ENCODE data around the gene SAP30BP. TPM values are rescaled to one million over a fixed set of nuclear protein-coding genes. Genes with fewer than 3 reads are reported as not detected.

SAP30BP gene
- polyA plus RNA-seq, 2 of the 4 experiments (the other 2 are of a cell fraction) = 103 to 139 TPM

- no peak for TF ChIP-seq GATA3 (IDR thresholded peaks at IDR 0.05; ENCODE audit: borderline replicate concordance)
- no peak for TF ChIP-seq HOXB5 (CRISPR knock-in tag; IDR thresholded peaks at IDR 0.05)
- TF ChIP-seq RNF2 (IDR thresholded peaks at IDR 0.05; ENCODE audit: borderline replicate concordance, low read depth) = no peak
- no peak for FAIRE-seq
- 89% methylated on average over 7 of the region's 7 CpGs for WGBS (ENCODE audit: missing lambda C conversion rate)
Measured at GRCh38 chr17:75729351-75729750, 62.2 kb downstream of the SAP30BP start.

GRCh38 chr17:75730065-75730464, 62.9 kb downstream of the SAP30BP start:
- DNase-seq (ENCODE audit: low read depth in 1 of 2, low spot score in 1 of 2) (no peak), FAIRE-seq (no peak), ATAC-seq (no peak)
- no peaks in the 10 kb centered on the region for H3K4me1 ChIP-seq
- no peak overlapping the region for H3K27ac ChIP-seq
- H3K9me3 ChIP-seq = no peaks in the 10 kb centered on the region
- WGBS (ENCODE audit: missing lambda C conversion rate) = 90% methylated on average over 24 of the region's 24 CpGs
- no peak overlapping the region for H3K4me3 ChIP-seq
- H3K4me2 ChIP-seq = no peak overlapping the region
- no peak for TF ChIP-seq HOXB5 (CRISPR knock-in tag; IDR thresholded peaks at IDR 0.05)
- no peak for TF ChIP-seq TP53 (CRISPR knock-in tag; IDR thresholded peaks at IDR 0.05)
- no peak for TF ChIP-seq ZNF302 (CRISPR knock-in tag; IDR thresholded peaks at IDR 0.05)
- no peak for TF ChIP-seq RNF2 (IDR thresholded peaks at IDR 0.05; ENCODE audit: borderline replicate concordance, low read depth)
- no peak for TF ChIP-seq JUN (IDR thresholded peaks at IDR 0.05)
- TF ChIP-seq, protein P1, sequence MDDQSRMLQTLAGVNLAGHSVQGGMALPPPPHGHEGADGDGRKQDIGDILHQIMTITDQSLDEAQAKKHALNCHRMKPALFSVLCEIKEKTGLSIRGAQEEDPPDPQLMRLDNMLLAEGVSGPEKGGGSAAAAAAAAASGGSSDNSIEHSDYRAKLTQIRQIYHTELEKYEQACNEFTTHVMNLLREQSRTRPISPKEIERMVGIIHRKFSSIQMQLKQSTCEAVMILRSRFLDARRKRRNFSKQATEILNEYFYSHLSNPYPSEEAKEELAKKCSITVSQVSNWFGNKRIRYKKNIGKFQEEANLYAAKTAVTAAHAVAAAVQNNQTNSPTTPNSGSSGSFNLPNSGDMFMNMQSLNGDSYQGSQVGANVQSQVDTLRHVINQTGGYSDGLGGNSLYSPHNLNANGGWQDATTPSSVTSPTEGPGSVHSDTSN (IDR thresholded peaks at IDR 0.05) = no peak
- no peak for TF ChIP-seq SREBF2 (IDR thresholded peaks at IDR 0.05)
- TF ChIP-seq KDM1A (IDR thresholded peaks at IDR 0.05; ENCODE audit: low read depth) = no peak
- no peak for TF ChIP-seq FOSL2 (IDR thresholded peaks at IDR 0.05)
- no peak for TF ChIP-seq FOSL2 (CRISPR knock-in tag; IDR thresholded peaks at IDR 0.05)
- TF ChIP-seq EHMT2 (IDR thresholded peaks at IDR 0.05; ENCODE audit: low read depth) = no peak
- TF ChIP-seq BCL3 (IDR thresholded peaks at IDR 0.05) = no peak
- no peak for TF ChIP-seq MAX (IDR thresholded peaks at IDR 0.05)
- TF ChIP-seq CEBPB (IDR thresholded peaks at IDR 0.05) = no peak
- no peak for TF ChIP-seq HEYL (CRISPR knock-in tag; IDR thresholded peaks at IDR 0.05)
- no peak for TF ChIP-seq REST (IDR thresholded peaks at IDR 0.05)
- no peak for TF ChIP-seq JUNB (IDR thresholded peaks at IDR 0.05)
- TF ChIP-seq POLR2A (IDR thresholded peaks at IDR 0.05; ENCODE audit: low read length) = no peak
- TF ChIP-seq, protein P2, sequence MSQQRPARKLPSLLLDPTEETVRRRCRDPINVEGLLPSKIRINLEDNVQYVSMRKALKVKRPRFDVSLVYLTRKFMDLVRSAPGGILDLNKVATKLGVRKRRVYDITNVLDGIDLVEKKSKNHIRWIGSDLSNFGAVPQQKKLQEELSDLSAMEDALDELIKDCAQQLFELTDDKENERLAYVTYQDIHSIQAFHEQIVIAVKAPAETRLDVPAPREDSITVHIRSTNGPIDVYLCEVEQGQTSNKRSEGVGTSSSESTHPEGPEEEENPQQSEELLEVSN (IDR thresholded peaks at IDR 0.05; ENCODE audit: borderline replicate concordance, low read depth) = no peak
- no peak for TF ChIP-seq HMGXB4 (CRISPR knock-in tag; IDR thresholded peaks at IDR 0.05; ENCODE audit: borderline replicate concordance)
- TF ChIP-seq RARB (CRISPR knock-in tag; IDR thresholded peaks at IDR 0.05) = no peak
- POLR2A ChIA-PET = interaction anchor here (1.1 kb wide), 1 partner anchor 50 kb away, joined by 4 read pairs; no protein-coding TSS in a partner anchor
- CTCF ChIA-PET = interaction anchor here (1.2 to 43.5 kb wide), 7 partner anchors 8 to 86 kb away, joined by 3 to 1931 read pairs (median 8); partner anchors contain the start of genes RECQL5, SAP30BP and SMIM5

More at GRCh38 chr17:75729351-75729750, 62.2 kb downstream of the SAP30BP start:
- DNase-seq (ENCODE audit: low read depth in 1 of 2, low spot score in 1 of 2) (no peak), ATAC-seq (peak in 1 of 2 experiments; percentile 32; a peak in 3 of 6 replicates)
- no peak overlapping the region for H3K4me2 ChIP-seq
- CTCF ChIA-PET = interaction anchor here (1.6 to 43.5 kb wide), 4 partner anchors 9 to 85 kb away, joined by 4 to 1931 read pairs (median 139); partner anchors contain the start of genes RECQL5, SAP30BP and SMIM5
- no peaks in the 10 kb centered on the region for H3K4me1 ChIP-seq
- no peak overlapping the region for H3K27ac ChIP-seq
- H3K9me3 ChIP-seq = no peaks in the 10 kb centered on the region
- POLR2A ChIA-PET = interaction anchor here (1.1 kb wide), 1 partner anchor 51 kb away, joined by 4 read pairs; no protein-coding TSS in a partner anchor
- H3K4me3 ChIP-seq = no peak overlapping the region

Data from A549 (cell line).